ENCODE data around the gene HBS1L. TPM values are rescaled to one million over a fixed set of nuclear protein-coding genes. Genes with fewer than 3 reads are reported as not detected.

The HBS1L gene
- total and polyA plus RNA-seq, 9 of the 15 experiments (the other 6 are each of a cell fraction or from before 2014, with no cell fraction given) = 101 to 199 (median 145) TPM

DNA sequence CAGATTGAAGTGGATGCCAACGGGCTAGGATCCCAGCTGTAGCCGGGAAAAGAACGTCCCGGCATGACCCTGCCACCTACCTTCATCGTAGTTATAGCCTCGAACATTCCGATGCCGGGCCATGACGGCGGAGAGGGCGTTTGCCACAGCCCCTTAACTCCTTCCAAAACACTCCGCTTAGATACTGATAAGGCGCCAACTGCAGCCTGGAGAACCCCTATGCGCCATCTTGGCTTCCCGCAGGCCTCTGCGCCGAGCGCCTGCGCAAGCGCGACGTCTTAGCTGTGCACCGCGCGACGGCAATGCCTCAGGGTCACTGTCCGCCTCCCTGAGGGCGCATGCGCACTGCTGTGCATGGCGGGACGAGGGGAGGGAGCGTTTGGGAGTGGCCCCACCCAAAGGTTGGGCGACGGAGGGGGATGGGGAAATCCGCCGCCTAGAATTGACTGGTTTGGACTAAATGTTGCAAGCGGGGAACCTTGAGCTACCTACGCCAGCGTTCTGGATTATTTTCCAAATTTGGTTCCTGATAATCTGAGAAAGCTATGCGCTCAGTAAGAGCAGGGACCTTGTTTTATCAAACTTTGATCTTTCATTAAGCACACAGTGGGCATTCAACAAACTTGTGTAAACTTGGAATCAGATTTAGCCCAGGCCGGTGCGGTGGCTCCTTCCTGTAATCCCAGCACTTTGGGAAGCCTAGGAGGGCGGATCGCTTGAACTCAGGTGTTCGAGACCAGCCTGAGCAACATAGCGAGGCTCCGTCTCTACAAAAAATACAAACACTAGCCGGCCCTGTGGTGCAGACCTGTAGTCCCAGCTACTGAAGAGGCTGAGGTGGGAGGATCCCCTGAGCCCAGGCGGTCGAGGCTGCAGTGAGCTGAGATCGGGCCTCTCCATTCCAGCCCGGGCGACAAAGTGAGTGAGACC lies at the start of gene HBS1L (continued):
- TF ChIP-seq CREB1 (IDR thresholded peaks at IDR 0.05) (peak; percentile 96), CREB1 (CRISPR knock-in tag; IDR thresholded peaks at IDR 0.05) (peak; percentile 92), PCBP2 (IDR thresholded peaks at IDR 0.05; ENCODE audit: low read depth, low read length, poor library complexity, severe bottlenecking) (no peak), ARID2 (IDR thresholded peaks at IDR 0.05) (no peak), SP1 (CRISPR knock-in tag; IDR thresholded peaks at IDR 0.05) (peak; percentile 90), ETV1 (tag; conservative IDR thresholded peaks at IDR 0.05; ENCODE audit: low read depth) (peak; percentile 44), CC2D1A (IDR thresholded peaks at IDR 0.05) (0 out of 2 replicates have a peak, but pooled peaks have one; percentile 52), TCFL5 (CRISPR knock-in tag; conservative IDR thresholded peaks at IDR 0.05) (no peak), SRSF7 (optimal IDR thresholded peaks at IDR 0.05; ENCODE audit: low read depth, low read length) (no peak), GTF2F1 (IDR thresholded peaks at IDR 0.05; ENCODE audit: low read depth, low read length) (0 out of 2 replicates have a peak, but pooled peaks have one; percentile 71), POLR2B (IDR thresholded peaks at IDR 0.05; ENCODE audit: low read depth, partially characterized antibody) (peak; percentile 94), ZNF695 (CRISPR knock-in tag; IDR thresholded peaks at IDR 0.05) (no peak), HDAC6 (IDR thresholded peaks at IDR 0.05; ENCODE audit: low read depth, low read length) (no peak)
- TF ChIP-seq, protein P1, sequence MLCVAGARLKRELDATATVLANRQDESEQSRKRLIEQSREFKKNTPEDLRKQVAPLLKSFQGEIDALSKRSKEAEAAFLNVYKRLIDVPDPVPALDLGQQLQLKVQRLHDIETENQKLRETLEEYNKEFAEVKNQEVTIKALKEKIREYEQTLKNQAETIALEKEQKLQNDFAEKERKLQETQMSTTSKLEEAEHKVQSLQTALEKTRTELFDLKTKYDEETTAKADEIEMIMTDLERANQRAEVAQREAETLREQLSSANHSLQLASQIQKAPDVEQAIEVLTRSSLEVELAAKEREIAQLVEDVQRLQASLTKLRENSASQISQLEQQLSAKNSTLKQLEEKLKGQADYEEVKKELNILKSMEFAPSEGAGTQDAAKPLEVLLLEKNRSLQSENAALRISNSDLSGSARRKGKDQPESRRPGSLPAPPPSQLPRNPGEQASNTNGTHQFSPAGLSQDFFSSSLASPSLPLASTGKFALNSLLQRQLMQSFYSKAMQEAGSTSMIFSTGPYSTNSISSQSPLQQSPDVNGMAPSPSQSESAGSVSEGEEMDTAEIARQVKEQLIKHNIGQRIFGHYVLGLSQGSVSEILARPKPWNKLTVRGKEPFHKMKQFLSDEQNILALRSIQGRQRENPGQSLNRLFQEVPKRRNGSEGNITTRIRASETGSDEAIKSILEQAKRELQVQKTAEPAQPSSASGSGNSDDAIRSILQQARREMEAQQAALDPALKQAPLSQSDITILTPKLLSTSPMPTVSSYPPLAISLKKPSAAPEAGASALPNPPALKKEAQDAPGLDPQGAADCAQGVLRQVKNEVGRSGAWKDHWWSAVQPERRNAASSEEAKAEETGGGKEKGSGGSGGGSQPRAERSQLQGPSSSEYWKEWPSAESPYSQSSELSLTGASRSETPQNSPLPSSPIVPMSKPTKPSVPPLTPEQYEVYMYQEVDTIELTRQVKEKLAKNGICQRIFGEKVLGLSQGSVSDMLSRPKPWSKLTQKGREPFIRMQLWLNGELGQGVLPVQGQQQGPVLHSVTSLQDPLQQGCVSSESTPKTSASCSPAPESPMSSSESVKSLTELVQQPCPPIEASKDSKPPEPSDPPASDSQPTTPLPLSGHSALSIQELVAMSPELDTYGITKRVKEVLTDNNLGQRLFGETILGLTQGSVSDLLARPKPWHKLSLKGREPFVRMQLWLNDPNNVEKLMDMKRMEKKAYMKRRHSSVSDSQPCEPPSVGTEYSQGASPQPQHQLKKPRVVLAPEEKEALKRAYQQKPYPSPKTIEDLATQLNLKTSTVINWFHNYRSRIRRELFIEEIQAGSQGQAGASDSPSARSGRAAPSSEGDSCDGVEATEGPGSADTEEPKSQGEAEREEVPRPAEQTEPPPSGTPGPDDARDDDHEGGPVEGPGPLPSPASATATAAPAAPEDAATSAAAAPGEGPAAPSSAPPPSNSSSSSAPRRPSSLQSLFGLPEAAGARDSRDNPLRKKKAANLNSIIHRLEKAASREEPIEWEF (CRISPR knock-in tag; IDR thresholded peaks at IDR 0.05) = peak; percentile 70; the same call in 1 of the 2 replicates
- TF ChIP-seq, protein P2, sequence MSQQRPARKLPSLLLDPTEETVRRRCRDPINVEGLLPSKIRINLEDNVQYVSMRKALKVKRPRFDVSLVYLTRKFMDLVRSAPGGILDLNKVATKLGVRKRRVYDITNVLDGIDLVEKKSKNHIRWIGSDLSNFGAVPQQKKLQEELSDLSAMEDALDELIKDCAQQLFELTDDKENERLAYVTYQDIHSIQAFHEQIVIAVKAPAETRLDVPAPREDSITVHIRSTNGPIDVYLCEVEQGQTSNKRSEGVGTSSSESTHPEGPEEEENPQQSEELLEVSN (IDR thresholded peaks at IDR 0.05; ENCODE audit: borderline replicate concordance in 1 of 2, extremely low read depth in 1 of 2, insufficient read depth in 1 of 2, insufficient read length in 1 of 2, low read depth in 1 of 2, low read length in 1 of 2, poor library complexity in 1 of 2, severe bottlenecking in 1 of 2) = peak; percentile 53 to 58
- TF ChIP-seq, protein P3, sequence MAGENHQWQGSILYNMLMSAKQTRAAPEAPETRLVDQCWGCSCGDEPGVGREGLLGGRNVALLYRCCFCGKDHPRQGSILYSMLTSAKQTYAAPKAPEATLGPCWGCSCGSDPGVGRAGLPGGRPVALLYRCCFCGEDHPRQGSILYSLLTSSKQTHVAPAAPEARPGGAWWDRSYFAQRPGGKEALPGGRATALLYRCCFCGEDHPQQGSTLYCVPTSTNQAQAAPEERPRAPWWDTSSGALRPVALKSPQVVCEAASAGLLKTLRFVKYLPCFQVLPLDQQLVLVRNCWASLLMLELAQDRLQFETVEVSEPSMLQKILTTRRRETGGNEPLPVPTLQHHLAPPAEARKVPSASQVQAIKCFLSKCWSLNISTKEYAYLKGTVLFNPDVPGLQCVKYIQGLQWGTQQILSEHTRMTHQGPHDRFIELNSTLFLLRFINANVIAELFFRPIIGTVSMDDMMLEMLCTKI (IDR thresholded peaks at IDR 0.05; ENCODE audit: partially characterized antibody) = no peak
- TF ChIP-seq, protein P4, sequence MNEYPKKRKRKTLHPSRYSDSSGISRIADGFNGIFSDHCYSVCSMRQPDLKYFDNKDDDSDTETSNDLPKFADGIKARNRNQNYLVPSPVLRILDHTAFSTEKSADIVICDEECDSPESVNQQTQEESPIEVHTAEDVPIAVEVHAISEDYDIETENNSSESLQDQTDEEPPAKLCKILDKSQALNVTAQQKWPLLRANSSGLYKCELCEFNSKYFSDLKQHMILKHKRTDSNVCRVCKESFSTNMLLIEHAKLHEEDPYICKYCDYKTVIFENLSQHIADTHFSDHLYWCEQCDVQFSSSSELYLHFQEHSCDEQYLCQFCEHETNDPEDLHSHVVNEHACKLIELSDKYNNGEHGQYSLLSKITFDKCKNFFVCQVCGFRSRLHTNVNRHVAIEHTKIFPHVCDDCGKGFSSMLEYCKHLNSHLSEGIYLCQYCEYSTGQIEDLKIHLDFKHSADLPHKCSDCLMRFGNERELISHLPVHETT (CRISPR knock-in tag; conservative IDR thresholded peaks at IDR 0.05 in 1 of 2, IDR thresholded peaks at IDR 0.05 in 1 of 2) = peak in 1 of 2 experiments; percentile 25; a peak in 1 of 4 replicates
